ENCODE results near the gene RAB25.

RAB25 gene

DNA sequence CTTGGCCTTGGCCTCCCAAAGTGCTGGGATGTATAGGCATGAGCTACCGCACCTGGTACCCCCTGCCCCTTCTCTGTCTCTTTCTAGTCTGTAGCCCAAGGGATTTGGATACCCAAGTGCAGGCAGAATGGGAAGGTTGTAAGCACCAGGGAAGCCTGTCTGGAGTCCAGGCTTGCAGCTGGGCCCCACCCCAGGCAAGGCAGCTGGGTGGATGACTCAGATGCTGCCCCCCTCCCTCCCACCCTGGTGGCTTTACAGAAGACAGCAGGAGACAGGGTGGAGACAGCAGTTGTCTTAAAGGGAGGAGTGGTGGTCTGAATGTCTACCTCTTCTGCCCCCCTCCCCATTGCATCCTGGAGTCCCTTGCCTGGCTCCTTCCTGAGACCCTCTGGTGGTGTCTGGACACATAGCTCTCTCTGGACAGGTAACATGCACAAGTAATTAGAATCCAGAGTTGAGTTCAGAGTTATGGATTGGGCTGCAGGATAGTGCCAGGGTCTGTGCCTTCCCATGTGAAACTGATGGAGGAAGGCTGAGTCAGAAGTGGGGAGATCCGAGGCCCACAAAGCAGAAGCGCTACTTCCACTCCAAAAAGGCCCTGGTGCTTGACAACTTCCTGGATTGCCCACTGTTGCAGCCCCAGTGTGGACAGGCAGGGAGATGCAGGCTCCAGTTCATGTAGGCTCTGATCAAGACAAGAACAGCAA is 58.7 kb downstream of the RAB25 start:
- peaks cover 10% of the 10 kb centered on the region for H3K27me3 Mint-ChIP-seq
- H3K27ac Mint-ChIP-seq: peak overlapping the region; percentile 31
- no peak for DNase-seq
- peaks cover 69% of the 10 kb centered on the region for H3K36me3 Mint-ChIP-seq (ENCODE audit: low read depth)
- H3K4me3 Mint-ChIP-seq: peak overlapping the region; percentile 93
- H3K4me1 Mint-ChIP-seq (ENCODE audit: low read depth): peaks cover 65% of the 10 kb centered on the region
- H3K9me3 Mint-ChIP-seq: no peaks in the 10 kb centered on the region

All from activated T-cell treated with anti-CD3 and anti-CD28 coated beads, Interleukin-2, amount 50 U/mL, for 24 hours (primary cell).